Measurements from ENCODE around the gene GIMAP2. TPM values are rescaled to one million over a fixed set of nuclear protein-coding genes. Genes with fewer than 3 reads are reported as not detected.

The GIMAP2 gene
- polyA plus RNA-seq, 1 experiment, result 0.10 TPM

DNA sequence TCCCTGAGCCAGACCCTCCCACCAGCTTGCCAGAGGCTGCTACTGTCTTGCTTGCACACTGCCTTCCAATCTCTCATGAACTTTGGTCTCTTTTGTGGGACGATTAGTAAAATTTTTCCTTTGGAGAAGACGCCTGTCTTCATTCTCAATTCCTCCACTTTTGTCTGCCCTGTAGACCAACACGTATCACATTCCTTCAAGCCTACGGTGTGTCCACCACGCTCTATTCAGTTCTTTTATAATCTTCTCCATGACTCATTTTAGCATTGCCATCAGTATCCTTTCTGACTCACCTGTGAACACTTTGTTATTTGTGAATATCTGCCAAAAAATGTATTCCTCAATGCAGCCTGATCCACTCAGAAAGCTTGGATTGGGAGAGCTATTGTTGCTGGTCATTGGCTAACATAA, 53.1 kb downstream of the GIMAP2 start:
- ChIA-PET POLR2A (no interaction called here), CTCF (no interaction called here)
- no peak for TF ChIP-seq CTCF (IDR thresholded peaks at IDR 0.05; ENCODE audit: low read depth, low read length)
- no peak overlapping the region for H3K27ac ChIP-seq (ENCODE audit: low read depth, low read length)
- H3K27me3 ChIP-seq (ENCODE audit: control insufficient read depth, insufficient read depth, low read length), result no peaks in the 10 kb centered on the region
- DNase-seq (ENCODE audit: low read depth, low spot score), result no peak
- H3K9me3 ChIP-seq (ENCODE audit: control insufficient read depth, insufficient read depth, low read length), result no peaks in the 10 kb centered on the region
- H3K4me3 ChIP-seq (ENCODE audit: low read depth, low read length), result no peak overlapping the region

- H3K27me3 ChIP-seq (ENCODE audit: control insufficient read depth, insufficient read depth, low read length), result no peaks in the 10 kb centered on the region
- ChIA-PET CTCF (no interaction called here), POLR2A (no interaction called here)
- no peak for DNase-seq (ENCODE audit: low read depth, low spot score)
- no peaks in the 10 kb centered on the region for H3K9me3 ChIP-seq (ENCODE audit: control insufficient read depth, insufficient read depth, low read length)
- H3K27ac ChIP-seq (ENCODE audit: low read depth, low read length), result no peak overlapping the region
- no peak for TF ChIP-seq CTCF (IDR thresholded peaks at IDR 0.05; ENCODE audit: low read depth, low read length)
- H3K4me3 ChIP-seq (ENCODE audit: low read depth, low read length), result no peak overlapping the region
Measured at GRCh38 chr7:150739033-150739432, 53.5 kb downstream of the GIMAP2 start.

DNA sequence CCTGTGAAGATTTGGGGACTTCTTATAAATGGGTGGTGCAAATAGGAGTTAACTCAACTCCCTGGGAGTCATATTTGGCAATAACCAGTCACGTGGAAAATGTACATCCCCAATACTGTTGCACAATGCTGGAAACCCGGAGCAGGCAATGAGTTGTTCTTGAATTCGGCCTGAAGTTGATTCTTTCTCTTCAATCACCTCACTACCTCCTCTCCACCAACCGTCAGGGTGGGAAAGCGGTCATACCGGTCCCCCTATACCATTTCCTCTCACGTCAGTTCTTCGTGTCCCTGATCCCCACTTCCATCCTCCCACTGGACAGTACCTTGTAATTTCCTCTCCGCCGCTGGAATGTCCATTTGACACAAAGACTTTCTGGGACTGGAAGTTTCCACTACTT, 54.5 kb downstream of the GIMAP2 start:
- Histone ChIP-seq H3K4me3 (ENCODE audit: low read depth, low read length) (no peak overlapping the region), H3K27me3 (ENCODE audit: control insufficient read depth, insufficient read depth, low read length) (no peaks in the 10 kb centered on the region), H3K9me3 (ENCODE audit: control insufficient read depth, insufficient read depth, low read length) (no peaks in the 10 kb centered on the region), H3K27ac (ENCODE audit: low read depth, low read length) (no peak overlapping the region)
- ChIA-PET CTCF (no interaction called here), POLR2A (no interaction called here)
- DNase-seq (ENCODE audit: low read depth, low spot score), result no peak
- no peak for TF ChIP-seq CTCF (IDR thresholded peaks at IDR 0.05; ENCODE audit: low read depth, low read length)

DNA sequence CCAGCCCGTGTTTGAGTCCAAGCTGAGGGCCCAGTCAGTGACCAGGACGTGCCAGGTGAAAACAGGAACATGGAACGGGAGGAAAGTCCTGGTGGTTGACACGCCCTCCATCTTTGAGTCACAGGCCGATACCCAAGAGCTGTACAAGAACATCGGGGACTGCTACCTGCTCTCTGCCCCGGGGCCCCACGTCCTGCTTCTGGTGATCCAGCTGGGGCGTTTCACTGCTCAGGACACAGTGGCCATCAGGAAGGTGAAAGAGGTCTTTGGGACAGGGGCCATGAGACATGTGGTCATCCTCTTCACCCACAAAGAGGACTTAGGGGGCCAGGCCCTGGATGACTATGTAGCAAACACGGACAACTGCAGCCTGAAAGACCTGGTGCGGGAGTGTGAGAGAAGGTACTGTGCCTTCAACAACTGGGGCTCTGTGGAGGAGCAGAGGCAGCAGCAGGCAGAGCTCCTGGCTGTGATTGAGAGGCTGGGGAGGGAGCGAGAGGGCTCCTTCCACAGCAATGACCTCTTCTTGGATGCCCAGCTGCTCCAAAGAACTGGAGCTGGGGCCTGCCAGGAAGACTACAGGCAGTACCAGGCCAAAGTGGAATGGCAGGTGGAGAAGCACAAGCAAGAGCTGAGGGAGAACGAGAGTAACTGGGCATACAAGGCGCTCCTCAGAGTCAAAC, 56.9 kb downstream of the GIMAP2 start:
- POLR2A ChIA-PET, result no interaction called here
- no peaks in the 10 kb centered on the region; the same call in 1 of the 2 replicates for H3K9me3 ChIP-seq (ENCODE audit: control insufficient read depth, insufficient read depth, low read length)
- no peak overlapping the region for H3K4me3 ChIP-seq (ENCODE audit: low read depth, low read length)
- no peak for TF ChIP-seq CTCF (IDR thresholded peaks at IDR 0.05; ENCODE audit: low read depth, low read length)
- CTCF ChIA-PET, result no interaction called here
- H3K27me3 ChIP-seq (ENCODE audit: control insufficient read depth, insufficient read depth, low read length), result no peaks in the 10 kb centered on the region
- H3K27ac ChIP-seq (ENCODE audit: low read depth, low read length), result no peak overlapping the region
- no peak for DNase-seq (ENCODE audit: low read depth, low spot score)

Other genes with a start within 250 kb of the GIMAP2 start
- not detected in 2 replicates for gene GIMAP8, start 235.1 kb upstream of the GIMAP2 start, polyA plus RNA-seq (2011; rRNA removed)
- gene GIMAP7, start 170.8 kb upstream of the GIMAP2 start, polyA plus RNA-seq (2011; rRNA removed), result not detected in 2 replicates
- gene GIMAP4, start 118.3 kb upstream of the GIMAP2 start, polyA plus RNA-seq (2011; rRNA removed), result not detected in 2 replicates
- gene GIMAP6, start 53.3 kb upstream of the GIMAP2 start, polyA plus RNA-seq (2011; rRNA removed), result not detected in 2 replicates
- not detected in 2 replicates for gene GIMAP1, start 30.9 kb downstream of the GIMAP2 start, polyA plus RNA-seq (2011; rRNA removed)
- not detected in 2 replicates for gene GIMAP5, start 51.7 kb downstream of the GIMAP2 start, polyA plus RNA-seq (2011; rRNA removed)
- gene TMEM176B, start 114.7 kb downstream of the GIMAP2 start, polyA plus RNA-seq (2011; rRNA removed), result 2.4 and 3.1 TPM in 2 replicates
- gene TMEM176A, start 115.1 kb downstream of the GIMAP2 start, polyA plus RNA-seq (2011; rRNA removed), result 1.5 and 1.8 TPM in 2 replicates
- gene AOC1, start 166.8 kb downstream of the GIMAP2 start, polyA plus RNA-seq (2011; rRNA removed), result not detected in 2 replicates

Data from AG04450 (cell line).